ENCODE results near the gene PTH2. TPM values are rescaled to one million over a fixed set of nuclear protein-coding genes. Genes with fewer than 3 reads are reported as not detected.

Gene PTH2
- polyA plus RNA-seq, 3 donors = not detected

DNA sequence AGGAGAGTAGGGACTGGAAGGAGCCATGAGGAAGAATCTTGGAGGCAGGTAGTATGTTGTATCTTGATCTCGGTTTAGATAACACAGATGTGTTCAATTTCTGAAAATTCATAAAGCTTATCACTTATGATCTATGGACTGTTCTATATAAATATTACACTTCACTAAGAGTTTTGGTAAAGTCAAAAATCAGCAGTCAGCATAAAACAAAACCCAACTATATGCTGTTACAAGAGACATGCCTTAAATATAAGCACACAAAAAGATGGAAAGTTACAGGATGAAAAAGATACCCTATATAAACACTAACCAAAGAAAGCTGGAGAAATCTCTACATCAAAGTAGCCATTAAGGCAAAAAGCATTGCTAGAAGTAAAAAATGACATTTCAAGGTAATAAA is 39.6 kb downstream of the PTH2 start:
- peaks cover 8% of the 10 kb centered on the region for H3K4me1 Mint-ChIP-seq
- no peak overlapping the region for H3K27ac Mint-ChIP-seq
- H2AFZ ChIP-seq (ENCODE audit: insufficient read depth, low read depth, low read length, poor library complexity, severe bottlenecking) = no peak overlapping the region

DNA sequence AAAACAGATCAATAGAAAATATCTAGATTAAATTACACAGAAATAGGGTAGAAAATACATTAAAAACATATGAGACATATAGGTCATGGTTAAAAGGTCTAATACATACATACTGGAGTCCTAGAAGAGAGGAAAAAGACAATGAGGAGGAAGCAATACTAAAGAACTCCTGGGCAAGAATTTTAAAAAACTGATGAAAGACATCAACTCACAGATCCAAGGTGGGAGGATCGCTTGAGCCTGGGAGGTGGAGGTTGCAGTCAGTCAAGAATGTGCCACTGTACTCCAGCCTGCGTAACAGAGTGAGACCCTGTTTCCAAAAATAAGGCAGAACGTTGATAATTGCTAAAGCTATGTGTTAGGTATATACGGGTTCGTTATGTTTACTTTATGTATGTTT is 40.6 kb downstream of the PTH2 start:
- Mint-ChIP-seq H3K4me1 (peaks cover 2% of the 10 kb centered on the region), H3K9me3 (peaks cover 3 to 19% (median 10%) of the 10 kb centered on the region in 7 donors), H3K36me3 (no peaks in the 10 kb centered on the region), H3K4me3 (no peak overlapping the region), H3K27ac (no peak overlapping the region), H3K27me3 (ENCODE audit: low read depth in 3 of 3) (peaks cover 11 to 18% (median 12%) of the 10 kb centered on the region in 3 donors)
- Histone ChIP-seq H3K36me3 (replicated peaks in 1 of 2; ENCODE audit: control insufficient read depth in 1 of 2, insufficient read depth in 2 of 2, low read length in 2 of 2) (no peaks in the 10 kb centered on the region), H3K27me3 (ENCODE audit: control insufficient read depth in 2 of 2, insufficient read depth in 2 of 2, low read length in 2 of 2) (peaks cover 0 to 3% of the 10 kb centered on the region in 2 donors), H3K4me2 (replicated peaks; ENCODE audit: extremely low read depth, low read length, poor library complexity, severe bottlenecking) (no peak overlapping the region), H2AFZ (ENCODE audit: insufficient read depth, low read depth, low read length, poor library complexity, severe bottlenecking) (no peak overlapping the region), H3K79me2 (ENCODE audit: insufficient read depth, low read length) (no peaks in the 10 kb centered on the region), H3K4me1 (ENCODE audit: control insufficient read depth in 1 of 2, insufficient read depth in 2 of 2, low read length in 2 of 2) (no peaks in the 10 kb centered on the region), H3K9me3 (replicated peaks in 1 of 2; ENCODE audit: control insufficient read depth in 1 of 2, insufficient read depth in 1 of 2, low read length in 2 of 2) (peaks cover 0 to 8% of the 10 kb centered on the region in 2 donors), H3K27ac (ENCODE audit: low read depth in 1 of 2, low read length in 2 of 2) (no peak overlapping the region), H3K9ac (ENCODE audit: insufficient read depth, low read length, poor library complexity, severe bottlenecking) (no peak overlapping the region), H4K20me1 (ENCODE audit: insufficient read depth, low read length) (no peaks in the 10 kb centered on the region), H3K4me3 (replicated peaks in 1 of 3; ENCODE audit: low read depth in 2 of 3, low read length in 3 of 3) (no peak overlapping the region)
- TF ChIP-seq, protein P1, sequence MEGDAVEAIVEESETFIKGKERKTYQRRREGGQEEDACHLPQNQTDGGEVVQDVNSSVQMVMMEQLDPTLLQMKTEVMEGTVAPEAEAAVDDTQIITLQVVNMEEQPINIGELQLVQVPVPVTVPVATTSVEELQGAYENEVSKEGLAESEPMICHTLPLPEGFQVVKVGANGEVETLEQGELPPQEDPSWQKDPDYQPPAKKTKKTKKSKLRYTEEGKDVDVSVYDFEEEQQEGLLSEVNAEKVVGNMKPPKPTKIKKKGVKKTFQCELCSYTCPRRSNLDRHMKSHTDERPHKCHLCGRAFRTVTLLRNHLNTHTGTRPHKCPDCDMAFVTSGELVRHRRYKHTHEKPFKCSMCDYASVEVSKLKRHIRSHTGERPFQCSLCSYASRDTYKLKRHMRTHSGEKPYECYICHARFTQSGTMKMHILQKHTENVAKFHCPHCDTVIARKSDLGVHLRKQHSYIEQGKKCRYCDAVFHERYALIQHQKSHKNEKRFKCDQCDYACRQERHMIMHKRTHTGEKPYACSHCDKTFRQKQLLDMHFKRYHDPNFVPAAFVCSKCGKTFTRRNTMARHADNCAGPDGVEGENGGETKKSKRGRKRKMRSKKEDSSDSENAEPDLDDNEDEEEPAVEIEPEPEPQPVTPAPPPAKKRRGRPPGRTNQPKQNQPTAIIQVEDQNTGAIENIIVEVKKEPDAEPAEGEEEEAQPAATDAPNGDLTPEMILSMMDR (IDR thresholded peaks at IDR 0.05) = no peak
- DNase-seq = no peak
- WGBS (ENCODE audit: insufficient coverage) = 92% methylated on average over 2 of the region's 5 CpGs
- intact Hi-C loops (cut with micrococcal nuclease) = no loop called here

More for the DNA sequence above, 39.6 kb downstream of the PTH2 start:
- Histone ChIP-seq H3K36me3 (replicated peaks in 1 of 2; ENCODE audit: control insufficient read depth in 1 of 2, insufficient read depth in 2 of 2, low read length in 2 of 2) (no peaks in the 10 kb centered on the region), H3K9ac (ENCODE audit: insufficient read depth, low read length, poor library complexity, severe bottlenecking) (no peak overlapping the region), H4K20me1 (ENCODE audit: insufficient read depth, low read length) (no peaks in the 10 kb centered on the region), H3K4me2 (replicated peaks; ENCODE audit: extremely low read depth, low read length, poor library complexity, severe bottlenecking) (no peak overlapping the region), H3K27me3 (ENCODE audit: control insufficient read depth in 2 of 2, insufficient read depth in 2 of 2, low read length in 2 of 2) (peaks cover 0 to 3% of the 10 kb centered on the region in 2 donors), H3K4me1 (ENCODE audit: control insufficient read depth in 1 of 2, insufficient read depth in 2 of 2, low read length in 2 of 2) (peaks cover 3 to 5% of the 10 kb centered on the region in 2 donors), H3K9me3 (replicated peaks in 1 of 2; ENCODE audit: control insufficient read depth in 1 of 2, insufficient read depth in 1 of 2, low read length in 2 of 2) (peaks cover 0 to 8% of the 10 kb centered on the region in 2 donors), H3K79me2 (ENCODE audit: insufficient read depth, low read length) (no peaks in the 10 kb centered on the region), H3K27ac (ENCODE audit: low read depth in 1 of 2, low read length in 2 of 2) (no peak overlapping the region), H3K4me3 (replicated peaks in 1 of 3; ENCODE audit: low read depth in 2 of 3, low read length in 3 of 3) (no peak overlapping the region)
- DNase-seq = no peak
- Mint-ChIP-seq H3K4me3 (no peak overlapping the region), H3K27me3 (ENCODE audit: low read depth in 3 of 3) (peaks cover 12 to 18% (median 17%) of the 10 kb centered on the region in 3 donors), H3K9me3 (peaks cover 7 to 19% (median 10%) of the 10 kb centered on the region in 7 donors), H3K36me3 (no peaks in the 10 kb centered on the region)
- whole genome bisulfite sequencing (ENCODE audit: insufficient coverage) = no CpG with 5 or more reads among the region's 1 CpG
- TF ChIP-seq, protein P1 (IDR thresholded peaks at IDR 0.05) = no peak
- intact Hi-C loops (cut with micrococcal nuclease) = no loop called here
